Skin of body (tissue), 2 donors: ENCODE measurements around the gene PDXP. TPM values are rescaled to one million over a fixed set of nuclear protein-coding genes. Genes with fewer than 3 reads are reported as not detected.
"Not testable (repeated sequence)": the region's sequence is repeated elsewhere in the genome, so short reads cannot be mapped to it uniquely, and the experiment has no call there.

Source experiments
- DNase-seq: peaks from one replicate; lab custom pipeline; 2025; lab: John Stamatoyannopoulos, UW
- total RNA-seq: library from RNA; depleted of rRNA; stranded (reverse); fragments of >200 nt; gene quantifications from one replicate; pipeline ENCODE4 v1.2.3, GENCODE V29; 2014

The PDXP gene
- total RNA-seq, 1 donor from 2014 or later = 2.0 TPM

DNA sequence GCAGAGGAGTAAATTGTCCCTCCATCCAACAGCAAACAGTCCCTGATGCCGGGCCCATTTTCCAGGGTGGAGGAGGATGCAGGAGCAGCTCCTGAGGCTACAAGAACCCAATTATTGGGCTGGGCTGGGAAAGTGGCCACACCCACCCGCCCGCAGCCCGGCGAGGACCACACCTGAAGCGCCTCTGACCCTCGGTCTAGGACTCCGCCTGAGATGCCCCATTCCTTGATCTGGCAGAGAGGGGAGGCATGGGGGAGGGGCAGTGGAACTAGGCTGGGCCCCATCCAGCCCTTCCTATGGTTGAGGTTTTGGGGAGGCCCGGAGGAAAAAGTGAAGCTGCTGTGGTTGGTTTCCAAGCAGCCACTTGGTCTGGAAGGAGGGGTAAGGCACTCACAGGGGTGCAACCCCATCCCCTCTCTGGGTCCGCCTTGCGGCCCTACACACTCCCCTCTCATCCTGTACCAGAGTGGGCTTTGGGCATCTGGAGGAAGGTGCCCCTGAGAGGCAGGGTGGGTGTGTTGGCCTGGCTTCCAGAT, 14.5 kb downstream of the PDXP start:
- no peak for DNase-seq

DNA sequence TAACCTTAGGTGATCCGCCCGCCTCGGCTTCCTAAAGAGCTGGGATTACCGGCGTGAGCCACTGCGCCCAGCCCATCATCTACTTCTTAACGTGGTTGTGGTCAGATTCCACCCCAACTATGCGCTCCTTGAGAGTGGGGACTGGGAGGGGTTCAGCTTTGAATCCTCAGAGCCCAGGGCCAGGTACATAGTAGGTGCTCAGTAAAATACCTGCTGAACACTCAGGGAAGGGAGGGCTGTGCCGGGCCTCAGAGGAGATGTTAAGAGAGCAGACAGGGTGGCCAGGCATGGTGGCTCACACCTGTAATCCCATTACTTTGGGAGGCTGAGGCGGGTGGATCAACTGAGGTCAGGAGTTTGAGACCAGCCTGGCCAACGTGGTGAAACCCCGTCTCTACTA, 15.7 kb downstream of the PDXP start:
- DNase-seq = no peak

DNA sequence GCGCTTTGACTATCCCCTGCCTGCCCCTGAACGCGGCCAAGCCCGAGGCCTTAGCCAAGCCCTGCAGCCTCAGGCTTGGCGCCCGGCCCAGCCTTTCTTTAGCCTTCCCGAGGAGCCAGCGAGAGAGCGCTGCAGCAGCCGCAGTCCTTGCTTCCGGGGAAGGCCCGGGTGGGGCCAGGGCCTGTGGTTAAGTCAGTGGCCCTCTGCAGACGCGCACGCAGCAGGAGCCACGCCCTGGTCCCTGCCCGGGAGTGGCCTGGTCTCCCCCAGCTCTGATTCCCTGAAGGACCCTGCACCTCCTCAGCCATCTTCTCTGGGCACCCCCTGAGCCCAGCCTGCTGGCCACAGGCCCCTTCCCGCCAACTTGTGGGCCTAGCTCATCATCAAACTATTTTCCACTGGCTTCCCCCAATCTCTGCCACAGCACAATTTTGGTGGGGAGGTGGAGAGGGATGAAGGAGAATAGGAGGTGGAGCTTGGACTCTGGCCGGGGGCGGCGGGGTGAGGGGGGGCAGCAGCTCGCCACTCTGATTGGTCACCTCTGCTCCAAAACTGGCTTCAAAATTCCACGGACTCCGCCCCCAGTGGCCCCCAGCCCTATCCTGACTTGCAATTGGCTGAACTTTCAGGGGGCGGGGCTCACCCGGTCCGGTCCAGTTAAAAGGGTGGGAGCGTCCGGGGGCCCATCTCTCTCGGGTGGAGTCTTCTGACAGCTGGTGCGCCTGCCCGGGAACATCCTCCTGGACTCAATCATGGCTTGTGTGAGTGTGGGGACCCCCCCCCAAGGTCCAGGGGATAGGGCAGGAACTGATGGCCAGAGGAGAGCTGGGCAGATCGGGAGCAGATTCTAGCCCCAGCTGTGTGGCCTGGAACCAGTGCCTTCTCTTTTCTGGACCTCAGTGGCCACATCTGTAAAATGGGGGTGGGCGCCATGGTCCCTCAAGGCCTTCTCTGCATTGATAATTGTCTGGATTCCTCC, 16.7 kb downstream of the PDXP start, which contains the start of gene LGALS1:
Gene LGALS1, plus strand, starts transcription at position 686 of the 979 bp plus-strand sequence. Its CDS starts 67 bp downstream, at position 753.
- DNase-seq = peak; percentile 98

DNA sequence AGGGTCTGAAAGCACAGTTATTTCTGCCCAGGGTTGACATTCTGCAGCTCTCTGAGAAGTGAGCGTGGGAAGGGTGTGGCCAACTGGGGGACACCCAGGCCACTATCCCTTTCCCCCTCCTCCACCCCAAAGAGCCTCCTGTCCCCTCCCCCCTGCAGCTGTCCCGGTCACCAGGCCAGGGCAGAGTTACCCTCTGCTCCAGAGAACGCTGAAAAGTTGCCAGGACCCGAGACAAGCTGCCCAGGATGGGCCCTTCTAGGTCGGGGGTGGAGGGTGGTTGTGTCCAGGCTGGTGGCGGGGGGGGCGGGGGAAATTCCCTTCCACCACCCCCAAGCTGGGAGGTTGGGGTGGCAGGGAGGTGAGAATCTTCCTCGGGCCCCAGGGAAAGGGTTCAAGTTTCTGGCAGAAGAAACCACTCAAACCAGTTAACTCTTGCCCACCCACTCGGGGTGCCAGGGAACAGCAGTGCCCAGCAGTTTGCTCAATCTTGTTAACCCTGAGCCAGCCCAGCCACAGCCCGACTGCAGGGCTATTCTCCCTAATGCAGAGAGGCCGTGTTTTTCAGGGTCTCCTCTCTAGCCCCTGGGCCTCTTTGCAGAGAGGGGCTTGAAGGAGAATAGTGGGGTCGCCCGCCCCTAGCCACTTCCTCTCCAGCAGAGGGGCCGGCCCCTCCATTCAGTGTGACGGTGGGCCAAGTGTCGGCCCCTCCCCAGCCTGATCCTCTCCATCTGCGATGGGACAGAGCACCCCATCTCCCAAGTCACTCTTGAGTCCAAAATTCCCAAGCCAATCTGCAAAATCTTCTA, 17.6 kb downstream of the PDXP start:
- DNase-seq = no peak

DNA sequence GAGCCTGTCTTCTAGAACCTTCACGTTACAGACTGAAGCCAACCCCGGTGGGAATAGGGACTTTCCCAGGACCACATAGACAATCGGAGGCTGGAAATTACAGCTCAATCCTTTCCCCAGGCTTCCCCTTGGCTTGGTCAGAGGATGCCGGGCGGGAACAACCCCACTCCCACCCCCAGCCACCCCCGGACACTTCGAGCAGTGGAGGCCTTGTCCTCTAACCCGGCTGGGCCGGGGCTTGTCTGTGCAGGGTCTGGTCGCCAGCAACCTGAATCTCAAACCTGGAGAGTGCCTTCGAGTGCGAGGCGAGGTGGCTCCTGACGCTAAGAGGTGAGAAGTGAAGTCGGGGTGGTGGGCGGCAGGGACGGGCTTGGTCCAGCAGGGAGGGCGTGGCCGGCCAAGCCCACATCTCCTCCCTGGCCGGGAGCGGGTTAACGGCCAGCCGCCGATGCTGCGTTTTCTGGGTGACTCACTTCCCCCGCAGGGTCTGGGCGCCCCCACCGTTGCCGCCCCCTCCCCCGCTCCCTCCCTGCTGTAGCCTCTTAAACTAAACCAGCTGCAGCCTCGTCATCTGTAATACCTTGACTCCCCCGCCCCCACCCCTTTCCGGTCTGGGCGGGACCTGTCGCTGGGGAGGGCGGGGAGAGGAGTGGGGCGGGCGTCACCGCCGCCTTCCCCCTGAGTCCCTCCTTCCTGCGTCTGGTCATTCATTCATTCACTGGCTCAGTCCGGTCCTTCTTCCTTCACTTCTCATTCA, 18.4 kb downstream of the PDXP start:
- peak; percentile 84 for DNase-seq

DNA sequence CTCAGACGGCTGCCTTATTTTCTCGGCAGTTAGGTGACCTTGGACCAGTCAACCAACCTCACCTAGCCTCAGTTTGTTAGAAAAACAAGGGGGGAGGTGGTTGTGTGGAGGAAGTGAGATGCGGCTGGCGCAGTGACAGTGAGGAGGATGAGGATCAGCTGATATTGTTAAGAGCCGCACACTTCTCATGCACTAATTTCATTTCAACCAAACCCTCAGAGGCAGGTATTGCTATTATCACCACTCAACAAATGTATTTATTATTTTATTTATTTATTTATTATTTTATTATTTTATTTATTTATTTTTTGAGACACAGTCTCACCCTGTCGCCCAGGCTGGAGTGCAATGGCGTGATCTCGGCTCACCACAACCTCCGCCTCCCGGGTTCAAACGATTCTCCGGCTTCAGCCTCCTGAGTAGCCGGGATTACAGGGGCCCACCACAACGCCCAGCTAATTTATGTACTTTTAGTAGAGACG, 19.0 kb downstream of the PDXP start:
- no peak for DNase-seq

DNA sequence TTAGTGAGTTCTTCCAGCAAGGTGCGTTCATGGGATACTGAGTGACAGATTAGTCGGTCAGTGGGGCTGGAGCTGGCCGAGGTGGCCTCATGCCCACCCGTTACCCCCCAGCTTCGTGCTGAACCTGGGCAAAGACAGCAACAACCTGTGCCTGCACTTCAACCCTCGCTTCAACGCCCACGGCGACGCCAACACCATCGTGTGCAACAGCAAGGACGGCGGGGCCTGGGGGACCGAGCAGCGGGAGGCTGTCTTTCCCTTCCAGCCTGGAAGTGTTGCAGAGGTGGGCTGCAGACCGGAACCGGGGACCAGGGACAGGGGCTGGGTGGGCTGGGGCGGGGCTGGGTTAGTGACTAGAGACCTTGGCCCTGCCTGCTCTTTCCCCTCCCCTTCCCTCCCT, 19.8 kb downstream of the PDXP start:
- DNase-seq = no peak

DNA sequence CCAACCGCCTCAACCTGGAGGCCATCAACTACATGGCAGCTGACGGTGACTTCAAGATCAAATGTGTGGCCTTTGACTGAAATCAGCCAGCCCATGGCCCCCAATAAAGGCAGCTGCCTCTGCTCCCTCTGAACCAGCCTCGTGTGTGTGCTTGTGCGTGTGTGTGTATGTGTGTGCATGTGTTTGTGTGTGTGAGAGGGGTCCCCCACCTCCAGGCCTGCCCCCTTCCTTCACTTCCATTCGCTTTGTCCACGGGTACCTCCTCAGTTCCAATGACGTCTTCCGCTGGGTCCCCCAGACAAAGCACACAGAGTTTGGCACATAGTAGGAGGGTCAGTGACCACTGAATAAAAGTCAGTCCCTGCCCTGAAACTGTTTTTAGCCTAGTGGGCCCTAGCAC, 21.1 kb downstream of the PDXP start:
- no peak for DNase-seq

DNA sequence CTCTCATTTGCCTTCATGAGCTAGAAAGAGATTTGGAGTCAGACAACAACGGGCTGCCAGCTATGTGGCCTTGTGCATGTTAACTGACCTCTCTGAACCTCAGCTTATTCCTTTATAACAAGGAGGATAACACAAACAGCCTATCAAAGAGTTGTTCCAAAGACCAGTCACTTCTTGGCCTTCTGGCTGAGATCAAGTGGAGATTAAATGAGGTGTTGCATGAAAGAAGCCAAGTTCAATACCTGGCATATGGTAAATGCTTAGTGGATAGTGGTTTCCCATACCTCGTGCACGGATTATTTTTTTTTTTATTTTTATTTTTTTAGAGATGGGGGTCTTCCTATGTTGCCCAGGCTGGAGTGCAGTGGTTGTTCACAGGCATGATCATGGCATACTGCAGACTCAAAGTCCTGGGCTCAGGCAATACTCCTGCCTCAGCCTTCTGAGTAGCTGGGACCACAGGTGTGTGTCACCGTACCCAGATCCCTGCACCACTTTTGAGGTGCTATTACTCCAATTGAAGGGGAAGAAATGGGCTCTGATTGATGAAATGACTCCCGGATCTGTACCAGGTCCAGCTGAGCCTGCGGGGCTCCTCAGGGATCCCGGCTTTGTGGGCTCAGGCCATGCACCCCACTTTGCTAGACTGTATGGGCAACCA, 21.8 kb downstream of the PDXP start:
- no peak for DNase-seq

DNA sequence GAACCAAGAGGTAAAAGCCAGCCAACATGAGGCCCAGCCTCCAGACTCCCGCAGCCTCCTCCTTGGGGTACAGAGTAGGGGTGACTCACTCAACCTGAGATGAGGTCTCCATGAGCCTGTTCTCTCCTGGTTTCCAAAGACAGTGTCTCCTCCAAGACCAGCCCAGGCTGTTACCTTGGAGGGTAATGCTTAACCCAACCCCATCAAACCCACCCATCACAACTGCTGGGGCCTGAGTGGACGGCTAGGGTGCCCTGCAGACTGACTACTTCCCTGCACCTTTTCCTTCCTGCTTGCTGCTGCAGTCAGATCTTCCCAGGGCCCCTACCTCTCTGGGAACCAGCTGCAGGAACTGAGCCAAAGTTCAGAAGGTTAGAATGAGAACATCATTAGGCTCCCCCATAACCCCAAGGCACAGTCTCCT, 22.5 kb downstream of the PDXP start:
- no peak for DNase-seq

DNA sequence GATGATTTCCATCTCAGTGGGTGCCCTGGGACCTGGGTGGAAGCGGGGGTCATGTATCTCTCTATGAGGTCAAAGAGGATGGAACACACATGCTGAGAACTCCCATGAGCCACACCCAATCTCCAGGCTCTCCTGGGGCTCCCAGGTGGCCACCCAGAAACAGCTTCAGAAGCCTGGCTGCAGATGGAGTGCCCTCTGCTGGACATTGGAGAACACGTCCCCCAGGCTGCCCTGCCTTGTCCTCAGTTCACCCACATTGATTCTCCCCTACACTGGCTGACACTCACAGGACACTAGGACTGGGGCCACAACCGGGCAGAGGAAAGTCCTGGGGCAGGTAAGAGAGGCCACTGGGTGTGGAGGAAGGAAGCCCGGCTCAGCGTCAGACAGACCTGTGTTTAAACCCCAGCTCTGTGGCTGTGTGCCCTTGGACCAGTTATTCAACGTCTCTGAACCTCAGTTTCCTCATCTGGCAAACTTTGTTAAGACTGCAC, 23.1 kb downstream of the PDXP start:
- peak; percentile 40 for DNase-seq

DNA sequence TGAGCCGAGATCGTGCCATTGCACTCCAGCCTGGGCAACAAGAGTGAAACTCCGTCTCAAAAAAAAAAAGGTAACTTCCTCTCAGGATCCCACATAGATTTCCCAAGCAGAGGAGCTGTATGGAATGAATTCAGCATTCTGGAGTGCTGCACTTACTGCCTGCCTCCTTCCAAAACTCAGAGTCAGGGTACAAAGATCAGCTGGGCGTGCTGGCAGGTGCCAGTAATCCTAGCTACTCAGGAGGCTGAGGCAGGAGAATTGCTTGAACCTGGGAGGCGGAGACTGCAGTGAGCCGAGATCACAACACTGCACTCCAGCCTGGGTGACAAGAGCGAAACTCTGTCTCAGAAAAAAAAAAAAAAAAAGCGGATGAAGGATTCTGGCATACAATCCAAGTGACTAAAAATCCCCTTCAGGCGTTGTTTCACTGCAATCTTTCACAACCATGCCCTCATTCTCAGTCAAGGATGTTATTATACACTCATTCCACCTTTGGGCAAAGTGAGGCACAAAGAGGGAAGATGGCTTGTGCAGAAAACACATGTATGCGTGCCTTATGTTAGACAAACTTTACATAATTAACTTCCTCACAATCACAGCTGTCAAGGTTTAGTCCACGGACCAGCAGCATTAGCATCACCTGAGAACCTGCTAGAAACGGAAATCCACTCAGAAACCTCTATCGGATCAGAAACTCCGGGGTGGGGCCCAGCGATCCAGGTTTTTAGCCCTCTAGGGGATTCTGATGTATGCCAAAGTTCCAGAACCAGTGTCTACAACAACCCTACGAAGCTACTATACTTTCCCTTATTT, 26.5 kb downstream of the PDXP start:
- no peak for DNase-seq

DNA sequence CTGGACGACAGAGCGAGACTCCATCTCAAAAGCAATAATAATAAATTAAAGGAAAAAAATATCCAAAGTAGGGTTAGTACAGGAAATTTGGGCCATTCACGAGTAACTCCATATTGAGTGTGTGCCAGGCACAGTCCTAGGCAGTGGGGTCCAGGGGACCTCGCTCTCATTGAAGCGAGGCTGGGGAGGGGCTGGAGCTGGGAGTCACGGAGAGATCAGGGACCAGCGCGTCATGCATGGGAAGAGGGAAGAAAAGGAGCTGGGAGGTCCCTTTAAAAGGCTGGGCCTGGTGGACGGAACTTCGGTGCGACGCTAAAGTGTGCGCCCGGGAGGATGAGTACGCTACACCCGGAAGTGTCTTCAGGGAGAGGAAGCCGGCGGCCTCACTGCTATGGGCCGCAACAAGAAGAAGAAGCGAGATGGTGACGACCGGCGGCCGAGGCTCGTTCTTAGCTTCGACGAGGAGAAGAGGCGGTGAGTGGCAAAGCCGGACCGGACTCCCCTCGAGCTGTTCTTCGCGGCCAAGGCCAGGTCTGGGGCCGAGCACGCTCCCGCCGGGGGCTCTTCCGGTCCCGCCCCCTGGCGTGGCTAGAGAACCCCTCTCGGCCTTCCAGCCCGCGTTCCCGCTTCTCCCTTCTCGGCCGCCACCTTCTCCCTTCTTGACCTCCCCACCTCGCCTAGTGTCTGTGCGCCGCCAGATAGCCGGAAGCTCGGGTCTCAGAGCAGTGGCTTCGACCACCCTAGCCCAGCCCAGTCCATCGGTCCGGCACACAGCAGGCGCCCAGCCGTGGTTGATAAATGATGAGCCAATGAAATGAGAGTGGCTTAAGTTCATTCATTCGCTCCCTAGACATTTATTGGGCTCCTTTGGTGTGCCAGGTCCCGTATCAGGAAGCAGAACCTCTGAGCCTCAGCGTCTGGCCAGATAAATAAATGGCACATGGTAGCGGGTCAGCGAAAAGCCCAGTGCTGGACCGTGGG, 27.8 kb downstream of the PDXP start, which contains the start of gene NOL12:
Gene NOL12, plus strand, starts transcription at position 342 of the 981 bp plus-strand sequence. Its CDS starts 50 bp downstream, at position 392.
- peak; percentile 90 for DNase-seq

DNA sequence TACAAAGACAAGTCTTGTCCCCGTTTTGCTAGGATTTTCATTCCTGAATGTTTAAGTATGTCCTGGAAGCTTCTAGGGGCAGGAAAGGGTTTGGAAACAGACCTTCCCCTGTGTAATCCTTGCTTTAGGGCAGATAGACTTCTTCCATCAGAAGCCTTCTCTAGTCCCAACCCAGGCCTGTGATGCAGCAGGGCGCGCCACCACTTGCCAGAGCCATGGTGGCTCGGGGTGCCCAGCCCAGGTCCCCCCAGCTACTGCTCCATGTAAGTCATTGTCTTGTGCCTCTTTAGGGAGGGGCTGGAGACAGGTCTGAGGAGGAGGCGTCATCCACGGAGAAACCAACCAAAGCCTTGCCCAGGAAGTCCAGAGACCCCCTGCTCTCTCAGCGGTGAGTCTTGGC, 31.9 kb downstream of the PDXP start:
- DNase-seq = no peak

DNA sequence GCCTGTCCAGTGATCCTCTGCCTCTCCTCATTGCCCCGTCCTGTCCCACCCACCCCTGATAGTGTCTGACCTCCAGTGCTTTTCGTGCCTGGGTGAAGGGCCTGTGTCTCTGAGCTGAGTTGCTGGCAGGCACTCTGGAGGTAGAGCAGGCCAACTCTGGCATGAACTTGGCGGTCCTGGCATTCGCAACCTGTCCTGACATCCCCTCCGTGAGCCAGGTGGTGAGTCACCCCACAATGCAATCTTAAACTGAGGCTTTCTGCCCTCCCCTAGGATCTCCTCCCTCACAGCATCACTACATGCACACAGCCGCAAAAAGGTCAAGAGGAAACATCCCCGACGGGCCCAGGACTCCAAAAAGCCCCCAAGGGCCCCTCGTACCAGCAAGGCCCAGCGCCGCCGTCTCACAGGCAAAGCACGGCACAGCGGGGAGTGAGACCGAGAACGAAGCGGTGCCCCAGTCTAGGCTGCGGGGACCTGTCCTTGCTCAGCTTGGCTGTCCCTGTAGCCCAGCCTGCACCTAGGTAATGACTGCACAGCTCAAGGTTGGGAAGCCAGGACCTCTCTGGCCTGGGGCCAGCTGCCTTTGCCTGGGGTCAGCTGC, 32.5 kb downstream of the PDXP start:
- no peak for DNase-seq

DNA sequence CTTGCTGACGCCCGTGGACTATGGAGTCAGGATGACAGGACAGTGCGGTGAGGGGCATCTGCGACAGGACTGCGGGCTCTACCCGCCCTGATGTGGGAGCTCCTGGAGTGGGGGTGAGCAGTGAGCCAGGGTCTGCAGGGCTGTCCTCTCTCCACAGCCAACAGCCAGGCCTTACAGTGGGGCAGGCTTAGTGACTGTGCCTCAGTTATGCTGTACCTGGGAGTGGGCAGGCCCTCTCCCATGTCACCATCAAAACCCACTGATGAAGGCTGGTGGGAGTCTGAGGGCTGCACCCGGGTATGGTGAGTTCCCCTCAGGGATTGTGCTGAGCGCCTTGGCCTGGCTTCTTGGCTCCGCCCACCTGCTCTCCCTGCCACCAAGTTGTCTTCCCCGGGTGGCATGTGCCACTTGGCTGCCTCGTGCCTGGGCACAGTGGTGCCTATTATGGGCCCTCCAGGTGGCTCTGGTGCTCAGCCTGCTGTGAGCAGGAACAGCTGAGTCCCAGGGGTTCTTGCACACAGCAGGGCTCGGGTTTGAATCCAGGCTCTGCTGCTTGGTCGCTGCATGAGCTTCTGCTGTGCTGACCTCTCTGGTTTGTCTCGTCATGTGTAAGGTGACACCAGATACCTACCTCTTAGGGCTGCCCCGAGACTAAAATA, 34.2 kb downstream of the PDXP start:
- DNase-seq = no peak

DNA sequence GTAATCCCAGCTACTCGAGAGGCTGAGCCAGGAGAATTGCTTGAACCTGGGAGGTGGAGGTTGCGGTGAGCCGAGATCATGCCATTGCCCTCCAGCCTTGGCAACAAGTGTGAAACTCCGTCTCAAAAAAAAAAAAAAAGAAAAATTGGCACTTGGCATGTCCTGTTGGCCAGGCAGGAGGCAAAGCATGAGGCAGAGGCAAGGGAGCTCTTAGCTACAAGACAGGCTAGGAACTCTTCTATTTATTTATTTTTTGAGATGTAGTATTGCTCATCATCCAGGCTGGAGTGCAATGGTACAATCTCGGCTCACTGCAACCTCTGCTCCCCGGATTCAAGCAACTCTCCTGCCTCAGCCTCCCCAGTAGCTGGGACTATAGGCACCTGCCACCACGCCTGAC, 35.6 kb downstream of the PDXP start:
- not testable (repeated sequence) for DNase-seq
